ENCODE results near the gene MYLIP. TPM values are rescaled to one million over a fixed set of nuclear protein-coding genes. Genes with fewer than 3 reads are reported as not detected.

MYLIP gene
- total RNA-seq, 1 experiment from 2014 or later: 48.1 TPM

DNA sequence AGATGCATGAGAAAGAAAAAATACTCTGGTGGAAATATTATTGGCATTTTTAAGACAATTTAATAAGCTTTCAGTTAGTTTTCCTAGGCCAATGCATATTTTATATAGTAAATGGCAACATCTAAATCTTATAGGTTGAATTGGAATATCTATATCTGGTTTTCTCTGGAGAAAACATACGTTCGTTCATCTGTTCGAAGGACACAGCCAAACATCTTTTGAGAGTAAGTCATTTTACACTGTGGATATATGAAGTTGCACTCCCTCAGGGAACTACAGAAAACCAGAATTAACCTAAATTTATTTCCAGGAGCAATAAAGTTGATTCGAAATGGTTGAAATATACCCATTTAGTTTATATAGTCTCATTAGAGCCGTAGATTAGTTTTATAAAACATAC is 49.0 kb downstream of the MYLIP start:
- H3K4me1 ChIP-seq: peaks cover 61% of the 10 kb centered on the region
- peaks cover 14% of the 10 kb centered on the region for H3K9me3 Mint-ChIP-seq (ENCODE audit: unreplicated experiment)
- H3K36me3 Mint-ChIP-seq (ENCODE audit: insufficient read depth, unreplicated experiment): peaks cover 6% of the 10 kb centered on the region
- POLR2A ChIA-PET: no interaction called here
- intact Hi-C loops (cut with micrococcal nuclease; ENCODE audit: unreplicated experiment): no loop called here
- H3K4me3 ChIP-seq (ENCODE audit: low read depth, low read length): no peak overlapping the region
- peaks cover 25% of the 10 kb centered on the region for H3K4me1 Mint-ChIP-seq (ENCODE audit: low read depth, unreplicated experiment)
- H3K36me3 ChIP-seq (ENCODE audit: control insufficient read depth, insufficient read depth, low read length): no peaks in the 10 kb centered on the region
- no peaks in the 10 kb centered on the region for H3K9me3 ChIP-seq
- CTCF ChIA-PET: no interaction called here
- no TSS peak for BruUV-seq (replicated peaks)
- TF ChIP-seq, protein P1, sequence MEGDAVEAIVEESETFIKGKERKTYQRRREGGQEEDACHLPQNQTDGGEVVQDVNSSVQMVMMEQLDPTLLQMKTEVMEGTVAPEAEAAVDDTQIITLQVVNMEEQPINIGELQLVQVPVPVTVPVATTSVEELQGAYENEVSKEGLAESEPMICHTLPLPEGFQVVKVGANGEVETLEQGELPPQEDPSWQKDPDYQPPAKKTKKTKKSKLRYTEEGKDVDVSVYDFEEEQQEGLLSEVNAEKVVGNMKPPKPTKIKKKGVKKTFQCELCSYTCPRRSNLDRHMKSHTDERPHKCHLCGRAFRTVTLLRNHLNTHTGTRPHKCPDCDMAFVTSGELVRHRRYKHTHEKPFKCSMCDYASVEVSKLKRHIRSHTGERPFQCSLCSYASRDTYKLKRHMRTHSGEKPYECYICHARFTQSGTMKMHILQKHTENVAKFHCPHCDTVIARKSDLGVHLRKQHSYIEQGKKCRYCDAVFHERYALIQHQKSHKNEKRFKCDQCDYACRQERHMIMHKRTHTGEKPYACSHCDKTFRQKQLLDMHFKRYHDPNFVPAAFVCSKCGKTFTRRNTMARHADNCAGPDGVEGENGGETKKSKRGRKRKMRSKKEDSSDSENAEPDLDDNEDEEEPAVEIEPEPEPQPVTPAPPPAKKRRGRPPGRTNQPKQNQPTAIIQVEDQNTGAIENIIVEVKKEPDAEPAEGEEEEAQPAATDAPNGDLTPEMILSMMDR (IDR thresholded peaks at IDR 0.05; ENCODE audit: insufficient read depth in 1 of 2, low read depth in 1 of 2, low read length in 1 of 2, severe bottlenecking in 1 of 2, unreplicated experiment in 1 of 2): no peak
- H3K27me3 ChIP-seq (replicated peaks; ENCODE audit: control insufficient read depth, insufficient read depth, low read length): no peaks in the 10 kb centered on the region
- H3K27me3 Mint-ChIP-seq (ENCODE audit: insufficient read depth, unreplicated experiment): no peaks in the 10 kb centered on the region
- no peak overlapping the region for H3K4me3 Mint-ChIP-seq (ENCODE audit: unreplicated experiment)
- H3K27ac Mint-ChIP-seq (ENCODE audit: unreplicated experiment): no peak overlapping the region
- no peak for DNase-seq

DNA sequence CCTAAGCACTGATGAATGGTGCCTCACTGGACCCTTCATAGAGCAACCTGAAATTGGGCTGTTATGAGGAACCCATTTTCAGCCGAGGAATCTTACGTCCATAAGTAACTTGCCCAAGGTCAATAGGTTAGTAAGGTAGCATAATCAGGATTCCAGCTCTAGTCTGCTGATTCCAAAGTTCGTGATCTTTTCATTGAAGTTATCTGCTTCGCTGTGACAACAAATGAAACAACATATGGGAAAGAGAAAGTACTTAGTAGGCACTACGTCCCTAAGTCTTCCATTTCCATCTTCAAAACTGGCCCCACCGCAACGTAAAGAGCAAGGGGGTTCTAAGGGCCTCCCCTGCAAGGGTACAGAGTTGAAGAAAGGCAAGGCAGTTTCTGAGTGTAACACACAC is 49.5 kb downstream of the MYLIP start:
- no peak for DNase-seq
- H3K4me1 ChIP-seq: peaks cover 61% of the 10 kb centered on the region
- H3K36me3 ChIP-seq (ENCODE audit: control insufficient read depth, insufficient read depth, low read length): no peaks in the 10 kb centered on the region
- H3K4me1 Mint-ChIP-seq (ENCODE audit: low read depth, unreplicated experiment): peaks cover 21% of the 10 kb centered on the region
- no peak overlapping the region for H3K4me3 ChIP-seq (ENCODE audit: low read depth, low read length)
- no peaks in the 10 kb centered on the region for H3K9me3 ChIP-seq
- intact Hi-C loops (cut with micrococcal nuclease; ENCODE audit: unreplicated experiment): no loop called here
- H3K36me3 Mint-ChIP-seq (ENCODE audit: insufficient read depth, unreplicated experiment): peaks cover 6% of the 10 kb centered on the region
- TF ChIP-seq, protein P1 (IDR thresholded peaks at IDR 0.05; ENCODE audit: insufficient read depth in 1 of 2, low read depth in 1 of 2, low read length in 1 of 2, severe bottlenecking in 1 of 2, unreplicated experiment in 1 of 2): no peak
- ChIA-PET POLR2A (no interaction called here), CTCF (no interaction called here)
- H3K4me3 Mint-ChIP-seq (ENCODE audit: unreplicated experiment): no peak overlapping the region
- peaks cover 14% of the 10 kb centered on the region for H3K9me3 Mint-ChIP-seq (ENCODE audit: unreplicated experiment)
- H3K27me3 ChIP-seq (replicated peaks; ENCODE audit: control insufficient read depth, insufficient read depth, low read length): no peaks in the 10 kb centered on the region
- no peak overlapping the region for H3K27ac Mint-ChIP-seq (ENCODE audit: unreplicated experiment)
- H3K27me3 Mint-ChIP-seq (ENCODE audit: insufficient read depth, unreplicated experiment): no peaks in the 10 kb centered on the region
- BruUV-seq (replicated peaks): no TSS peak

DNA sequence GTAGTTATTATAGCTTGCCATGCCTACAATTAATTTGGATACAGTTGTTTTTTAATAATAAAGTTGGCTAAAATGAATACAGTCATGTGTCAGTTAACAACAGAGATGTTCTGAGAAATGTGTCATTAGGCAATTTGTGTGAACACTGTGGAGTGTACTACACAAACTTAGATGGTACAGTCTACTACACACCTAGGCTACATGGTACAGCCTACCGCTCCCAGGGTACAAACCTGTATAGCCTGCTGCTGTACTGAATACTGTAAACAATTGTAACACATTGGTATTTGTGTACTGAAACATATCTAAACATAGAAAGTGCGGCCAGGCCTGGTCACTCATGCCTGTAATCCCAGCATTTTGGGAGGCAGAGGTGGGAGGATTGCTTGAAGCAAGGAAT is 50.2 kb downstream of the MYLIP start:
- DNase-seq: no peak
- H3K4me3 Mint-ChIP-seq (ENCODE audit: unreplicated experiment): no peak overlapping the region
- CTCF ChIA-PET: no interaction called here
- peaks cover 6% of the 10 kb centered on the region for H3K36me3 Mint-ChIP-seq (ENCODE audit: insufficient read depth, unreplicated experiment)
- Histone ChIP-seq H3K4me3 (ENCODE audit: low read depth, low read length) (no peak overlapping the region), H3K27me3 (replicated peaks; ENCODE audit: control insufficient read depth, insufficient read depth, low read length) (no peaks in the 10 kb centered on the region), H3K36me3 (ENCODE audit: control insufficient read depth, insufficient read depth, low read length) (no peaks in the 10 kb centered on the region), H3K9me3 (no peaks in the 10 kb centered on the region), H3K4me1 (peaks cover 61% of the 10 kb centered on the region)
- no peak overlapping the region for H3K27ac Mint-ChIP-seq (ENCODE audit: unreplicated experiment)
- H3K9me3 Mint-ChIP-seq (ENCODE audit: unreplicated experiment): peaks cover 14% of the 10 kb centered on the region
- POLR2A ChIA-PET: no interaction called here
- peaks cover 21% of the 10 kb centered on the region for H3K4me1 Mint-ChIP-seq (ENCODE audit: low read depth, unreplicated experiment)
- intact Hi-C loops (cut with micrococcal nuclease; ENCODE audit: unreplicated experiment): no loop called here
- TF ChIP-seq, protein P1 (IDR thresholded peaks at IDR 0.05; ENCODE audit: insufficient read depth in 1 of 2, low read depth in 1 of 2, low read length in 1 of 2, severe bottlenecking in 1 of 2, unreplicated experiment in 1 of 2): no peak
- H3K27me3 Mint-ChIP-seq (ENCODE audit: insufficient read depth, unreplicated experiment): no peaks in the 10 kb centered on the region
- no TSS peak for BruUV-seq (replicated peaks)
